Astrocyte of the hippocampus (primary cell): ENCODE results near the gene DTNB.

ENCODE experiments used
- DNase-seq: peaks from one replicate; pipeline ENCODE4 v3.0.0; 2011; ENCODE audit warnings: low read depth, low spot score

Gene DTNB

GRCh38 chr2:25505182-25505581 lies 168.2 kb downstream of the DTNB start:
- DNase-seq, result no peak

- no peak for DNase-seq
These were observed 169.1 kb downstream of the DTNB start for GRCh38 chr2:25504266-25504665.

DNA sequence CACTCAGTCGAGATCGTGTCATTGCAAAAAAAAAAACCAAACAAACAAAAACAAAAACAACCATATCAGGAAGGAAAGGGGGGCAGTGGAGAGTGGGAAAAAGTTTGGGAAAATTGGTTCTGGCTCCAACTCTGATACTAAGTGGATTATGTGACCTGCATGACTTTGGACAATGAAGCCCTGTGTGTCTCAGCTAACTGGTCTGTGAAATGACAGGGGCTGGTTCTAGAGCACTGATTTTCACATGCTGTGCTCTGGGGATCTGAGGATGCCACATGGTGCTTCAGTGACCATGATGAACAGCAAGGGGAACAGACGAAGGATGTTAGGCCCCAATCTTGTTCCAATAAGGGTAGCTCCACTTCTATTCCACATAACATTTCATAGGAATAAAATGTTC lies 174.2 kb downstream of the DTNB start:
- no peak for DNase-seq

DNA sequence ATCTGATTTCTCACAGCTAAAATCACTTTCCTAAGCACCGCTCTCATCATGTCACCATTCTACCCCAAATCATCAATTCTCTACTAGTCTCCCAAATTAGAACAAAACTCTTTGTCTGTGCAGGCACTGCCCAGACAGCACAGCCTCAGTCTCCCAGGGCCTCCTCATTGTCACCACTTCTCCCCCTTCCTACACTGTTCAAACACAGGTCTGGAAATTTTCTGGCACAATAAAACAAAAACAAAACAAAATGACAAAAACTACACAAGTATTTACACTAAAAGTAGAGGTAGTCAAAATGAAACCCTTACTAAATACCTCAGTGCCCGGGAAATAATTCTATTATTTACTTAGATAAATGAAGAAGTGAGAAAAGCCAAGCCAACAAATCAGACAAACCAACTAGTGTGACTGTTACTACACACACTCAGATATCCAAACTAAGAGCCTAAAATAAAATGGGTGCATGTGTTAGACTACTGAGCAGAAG lies 175.4 kb downstream of the DTNB start:
- no peak for DNase-seq

DNA sequence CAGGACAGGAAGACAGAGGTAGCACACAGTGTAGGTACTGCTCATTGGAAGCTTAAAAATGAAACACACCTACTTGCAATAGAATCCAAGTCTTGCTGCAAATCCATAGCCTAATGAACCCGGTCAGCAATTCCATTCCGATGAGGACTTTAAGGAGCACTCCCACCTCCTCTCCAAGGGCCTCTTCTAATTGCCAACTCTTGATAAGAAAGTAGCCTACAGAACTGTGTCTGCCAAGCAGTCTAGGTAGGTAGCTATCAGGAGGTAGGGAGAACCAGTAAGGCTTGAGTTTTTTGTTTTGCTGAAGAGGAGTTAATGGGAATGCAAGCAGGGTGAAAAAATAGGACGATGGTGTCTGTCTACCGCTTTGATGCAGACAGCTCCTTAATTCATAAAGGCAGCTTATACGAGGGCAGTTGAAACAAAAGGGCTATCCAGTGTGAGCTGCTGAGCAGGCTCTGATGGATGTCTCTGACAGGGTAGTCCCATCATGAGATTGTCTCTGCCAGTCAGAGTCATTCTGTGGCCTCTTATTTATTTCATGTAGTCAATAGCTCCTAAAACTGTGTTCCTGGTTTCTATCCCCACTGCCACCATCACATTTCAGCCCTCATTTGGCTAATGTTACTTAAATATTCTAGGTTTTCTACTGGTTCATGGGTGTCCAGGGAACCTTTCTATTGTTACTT lies 176.0 kb downstream of the DTNB start:
- DNase-seq, result no peak

- DNase-seq, result peak; percentile 74
These were observed 178.8 kb downstream of the DTNB start for GRCh38 chr2:25494616-25495015.

DNA sequence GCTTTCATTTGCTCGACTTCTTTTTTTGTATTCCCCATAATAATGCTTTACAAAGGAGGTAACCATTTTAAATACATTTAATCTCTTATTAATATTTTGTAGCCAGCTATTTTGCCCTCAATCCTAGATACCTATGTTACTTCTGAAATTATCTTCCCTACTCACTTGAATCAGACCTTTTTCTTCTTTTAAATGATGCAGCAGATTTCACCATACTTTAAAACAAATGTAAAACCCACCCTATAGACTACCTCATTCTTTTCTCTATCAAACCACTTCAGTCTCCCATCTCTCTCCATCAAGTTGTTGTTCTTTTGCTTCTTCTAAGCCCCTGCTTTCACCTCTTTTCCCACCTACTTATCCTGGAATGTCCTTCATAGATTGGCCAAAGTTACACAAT lies 180.2 kb downstream of the DTNB start:
- DNase-seq, result no peak

- no peak for DNase-seq
These were observed 180.7 kb downstream of the DTNB start for GRCh38 chr2:25492726-25493125.

DNA sequence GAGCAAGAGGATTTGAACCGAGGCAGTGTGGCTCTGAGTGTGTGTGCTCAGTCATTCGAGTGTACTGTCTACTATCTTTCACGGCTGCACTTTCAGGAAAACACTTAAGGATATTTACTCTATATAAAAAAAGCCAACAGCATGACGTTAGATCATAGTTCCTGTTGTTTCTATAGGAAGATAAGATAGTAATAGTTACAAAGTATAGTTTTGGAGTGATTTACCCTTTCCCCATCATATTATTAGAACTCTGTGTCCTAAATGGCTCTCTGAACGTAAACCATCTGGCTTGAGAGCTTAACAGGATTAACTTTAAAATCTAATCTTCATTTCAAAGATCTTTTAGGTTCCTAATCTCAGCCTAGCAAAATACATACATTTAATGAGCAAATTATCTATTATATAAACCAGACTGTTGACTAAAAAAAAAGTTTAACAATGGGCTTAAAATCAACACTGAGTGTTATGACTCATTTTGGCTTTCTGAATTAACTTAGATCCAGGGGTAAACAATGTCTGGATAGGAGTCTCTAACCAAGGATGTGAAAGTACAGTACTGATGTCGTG lies 181.3 kb downstream of the DTNB start:
- DNase-seq, result peak; percentile 59

DNA sequence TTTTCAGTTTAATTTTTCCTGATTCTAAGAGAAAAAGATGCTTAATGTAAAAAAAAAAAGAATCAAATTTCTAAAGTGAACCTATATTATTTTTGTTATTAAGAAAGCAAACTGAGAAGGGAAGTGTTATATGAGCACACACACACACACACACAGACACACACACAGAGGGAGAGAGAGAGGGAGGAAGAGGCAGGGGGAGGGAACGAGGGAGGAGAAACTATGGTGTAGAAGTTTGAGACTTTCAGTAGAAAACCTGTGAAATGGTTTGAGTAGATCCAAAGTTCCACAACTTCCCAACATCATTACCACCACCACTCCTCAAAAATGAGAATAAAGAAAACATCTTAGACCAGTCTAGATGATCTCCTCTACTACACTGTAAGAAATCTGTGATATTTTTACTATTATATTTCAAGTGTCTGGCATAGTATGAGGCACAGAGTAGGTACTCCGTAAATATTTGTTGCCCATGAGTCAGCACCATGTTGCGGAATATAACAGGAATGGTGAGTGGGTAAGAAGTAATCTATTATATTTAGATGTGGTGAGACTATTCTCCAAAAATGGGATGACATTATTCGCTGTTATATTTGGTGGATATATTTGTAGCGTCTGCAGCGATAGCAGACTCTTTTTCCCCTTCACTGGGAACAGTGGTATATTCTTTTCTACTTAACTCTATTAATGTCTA lies 182.2 kb downstream of the DTNB start:
- DNase-seq, result peak; percentile 19

DNA sequence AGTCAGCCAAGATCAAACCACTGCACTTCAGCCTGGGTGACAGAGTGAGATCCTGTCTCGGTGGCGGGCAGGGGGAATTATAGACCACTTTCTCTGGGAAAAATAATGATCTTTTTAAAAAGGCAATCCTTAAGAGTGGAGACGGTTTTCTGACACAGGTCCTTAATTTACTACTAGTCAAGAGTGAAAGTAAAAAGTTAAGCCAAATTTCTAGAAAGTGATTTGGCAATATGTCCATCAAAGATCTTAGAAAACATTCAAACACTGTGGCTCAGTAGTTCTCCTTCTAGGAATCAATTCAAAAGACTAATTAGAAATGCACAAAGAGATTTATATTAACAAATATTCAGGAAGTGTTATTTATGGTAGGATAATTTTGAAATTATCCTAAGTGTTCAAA lies 183.2 kb downstream of the DTNB start:
- no peak for DNase-seq

DNA sequence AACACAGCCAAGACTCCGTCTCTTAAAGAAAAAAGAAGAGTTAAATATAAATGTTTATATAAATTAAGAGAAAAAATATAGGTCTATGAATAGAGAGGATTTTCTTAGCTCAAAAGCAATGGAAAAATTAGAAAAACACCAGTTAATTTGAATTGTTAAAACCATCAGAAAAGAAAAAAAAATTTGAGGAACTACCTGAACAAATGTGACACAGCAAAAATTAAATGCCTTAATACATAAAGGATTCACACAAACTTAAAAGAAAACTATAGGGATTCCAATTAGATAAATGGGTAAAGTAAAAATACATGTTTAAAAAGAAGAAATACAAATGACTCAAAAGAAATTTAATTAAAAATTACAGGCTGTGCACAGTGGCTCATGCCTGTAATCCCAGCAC lies 183.7 kb downstream of the DTNB start:
- DNase-seq, result no peak

DNA sequence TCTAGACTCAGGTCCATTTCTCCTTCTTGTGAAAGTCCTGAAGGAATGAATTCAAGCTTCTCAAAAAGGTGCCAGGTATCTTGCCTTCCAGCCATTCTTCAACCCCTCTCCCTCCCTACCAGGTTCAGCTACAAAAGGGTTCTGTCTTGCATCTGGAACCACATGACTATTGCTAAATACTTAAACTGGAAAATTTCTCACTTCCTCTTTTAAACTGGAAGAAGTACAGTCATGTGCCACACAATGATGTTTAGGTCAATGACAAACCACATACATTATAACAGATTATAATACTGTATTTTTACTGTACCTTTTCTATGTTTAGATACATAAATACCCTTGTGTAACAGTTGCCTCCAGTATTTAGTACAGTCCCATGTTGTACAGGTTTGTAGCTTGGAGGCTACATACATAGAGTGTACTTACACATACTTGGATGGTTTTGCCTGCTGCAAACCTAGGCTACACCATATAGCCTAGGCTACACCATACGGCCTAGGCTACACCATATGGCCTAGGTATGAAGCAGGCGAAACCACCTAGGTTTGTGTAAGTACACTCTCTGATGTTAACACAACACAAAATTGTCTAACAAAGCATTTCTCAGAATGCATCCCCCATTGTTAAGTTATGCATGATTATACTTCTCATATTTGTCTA lies 189.6 kb downstream of the DTNB start:
- no peak for DNase-seq

DNA sequence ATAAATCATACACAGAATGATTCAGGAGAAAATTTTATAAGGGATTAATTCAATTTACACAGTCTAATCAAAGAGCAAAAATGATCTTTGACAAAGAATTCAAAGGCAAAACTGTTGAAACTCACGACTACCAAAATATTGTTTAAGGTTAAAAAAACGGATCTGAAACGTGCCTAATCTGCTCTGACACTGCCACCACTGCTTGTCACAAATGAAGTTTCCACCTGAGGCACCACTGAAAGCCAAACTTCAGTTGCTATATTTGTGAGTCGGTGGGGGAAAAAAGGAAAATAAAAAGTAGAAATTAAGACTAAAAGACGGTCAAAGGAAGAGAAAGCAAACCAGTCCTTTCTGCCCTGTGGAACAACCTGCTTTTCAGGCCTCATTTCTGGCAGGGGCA lies 191.0 kb downstream of the DTNB start:
- DNase-seq, result peak; percentile 3

- peak; percentile 67 for DNase-seq
These were observed 191.7 kb downstream of the DTNB start for GRCh38 chr2:25481381-25482300.

DNA sequence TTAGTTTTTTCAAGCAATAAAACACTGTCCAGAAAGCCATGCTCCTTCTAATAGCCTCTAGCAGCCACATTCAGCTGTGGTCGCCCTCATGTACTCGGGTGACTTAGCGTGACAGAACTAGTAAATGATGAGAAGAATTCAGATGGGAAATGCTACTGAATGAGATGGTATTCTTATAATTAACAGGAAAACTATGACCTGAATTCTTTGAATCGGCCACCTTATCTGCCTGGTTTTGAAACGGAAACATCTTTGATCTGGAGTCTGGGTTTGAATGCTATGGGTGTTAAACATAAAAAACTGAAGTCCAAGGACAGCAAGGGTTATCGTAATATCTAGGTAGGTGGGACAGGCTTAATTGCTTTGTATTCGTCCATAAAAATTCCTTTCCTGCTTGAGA lies 192.8 kb downstream of the DTNB start:
- peak; percentile 6 for DNase-seq

DNA sequence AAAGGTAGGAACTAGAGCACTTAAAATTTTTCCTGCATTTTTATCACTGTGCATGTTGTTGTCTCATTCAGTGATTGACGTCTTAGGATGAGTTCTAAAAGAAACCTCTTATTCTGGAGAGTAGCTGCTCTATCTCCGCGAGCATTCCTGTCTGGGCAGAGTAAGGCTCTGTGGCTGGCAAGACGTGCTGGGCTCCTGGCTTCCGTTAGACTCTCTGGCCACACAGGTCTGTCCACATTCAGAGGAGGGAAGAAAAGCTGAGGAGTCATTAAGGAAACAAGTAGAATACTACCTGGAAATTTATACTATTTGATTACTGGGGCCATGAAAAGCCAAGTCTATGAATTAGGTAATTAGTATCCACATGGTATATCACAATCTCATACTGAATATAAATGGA lies 193.6 kb downstream of the DTNB start:
- no peak for DNase-seq

DNA sequence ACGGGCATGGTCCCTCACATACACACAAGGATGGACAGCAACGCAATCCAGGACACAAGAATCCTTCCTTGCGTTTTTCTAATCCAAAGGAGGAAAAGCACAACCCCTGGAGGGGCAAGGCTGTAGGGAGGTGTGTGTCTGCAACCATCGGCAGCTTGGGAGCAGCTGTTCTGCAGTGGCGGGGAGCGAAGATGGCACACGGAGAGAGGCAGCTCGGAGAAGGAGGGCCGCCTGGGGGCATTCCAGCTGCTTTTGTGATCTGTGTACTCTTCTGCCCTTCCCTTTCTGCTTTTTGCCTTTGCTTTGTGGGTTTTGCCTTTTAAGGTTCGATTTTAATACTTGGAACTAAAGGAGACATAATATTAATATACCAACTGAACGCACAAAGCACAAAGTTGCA lies 194.6 kb downstream of the DTNB start:
- DNase-seq, result no peak

- peak; percentile 89 for DNase-seq
These were observed 199.5 kb downstream of the DTNB start for GRCh38 chr2:25473758-25474340.

DNA sequence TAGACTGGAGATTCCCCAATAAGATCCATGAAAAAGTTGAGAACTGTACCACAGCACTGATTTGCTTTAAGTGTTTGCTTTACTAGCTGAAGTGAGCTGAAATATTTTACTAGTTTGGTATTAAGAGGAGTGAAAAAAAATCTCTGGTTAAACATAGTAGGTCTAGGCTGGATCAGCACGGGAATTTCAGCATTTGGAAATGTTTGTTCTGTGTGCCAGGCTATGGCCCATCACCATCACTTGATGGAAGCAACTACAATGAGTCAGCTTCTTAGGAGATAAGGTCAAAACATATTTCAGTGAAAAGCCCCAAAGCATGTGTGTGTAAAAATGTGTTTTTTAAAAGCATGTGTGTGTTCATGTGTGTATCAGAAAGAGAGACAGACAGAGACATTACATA lies 200.2 kb downstream of the DTNB start:
- no peak for DNase-seq

DNA sequence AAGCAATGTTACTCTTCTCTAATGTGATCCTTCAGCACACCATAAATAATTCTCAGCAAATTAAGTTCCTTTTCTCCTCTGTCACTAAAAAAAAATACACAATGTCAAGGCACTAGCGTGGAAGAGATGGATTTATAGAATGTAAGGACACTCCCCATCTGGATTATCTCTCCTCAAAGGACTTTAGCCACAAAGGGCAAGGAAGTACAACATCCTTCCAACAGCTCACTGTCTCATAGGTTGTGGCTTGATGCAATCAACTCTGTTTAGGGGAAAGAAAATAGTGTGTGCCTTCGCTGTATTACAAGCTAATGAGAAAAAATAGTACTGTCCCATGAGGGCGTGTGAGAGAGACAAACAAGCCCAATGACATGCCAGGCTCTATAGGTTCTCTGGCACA lies 202.6 kb downstream of the DTNB start:
- DNase-seq, result no peak
